ENCODE measurements around the gene DUOX1.

- TF ChIP-seq POLR2A (IDR thresholded peaks at IDR 0.05; ENCODE audit: low read depth, low read length) (no peak), PAX5 (IDR thresholded peaks at IDR 0.05; ENCODE audit: insufficient read depth, low read length, severe bottlenecking) (no peak), POLR2AphosphoS5 (IDR thresholded peaks at IDR 0.05; ENCODE audit: low read depth, low read length) (no peak), TAF1 (IDR thresholded peaks at IDR 0.05; ENCODE audit: low read depth, low read length) (no peak), POU2F2 (IDR thresholded peaks at IDR 0.05; ENCODE audit: low read depth, low read length) (no peak), SPI1 (IDR thresholded peaks at IDR 0.05; ENCODE audit: low read depth, low read length) (no peak)
Measured at GRCh38 chr15:45083223-45083622, 46.6 kb upstream of the DUOX1 start.

Measured in GM12891 (cell line).